ENCODE data around the gene OR1F1. TPM values are rescaled to one million over a fixed set of nuclear protein-coding genes. Genes with fewer than 3 reads are reported as not detected.
"Not testable (repeated sequence)": the region's sequence is repeated elsewhere in the genome, so short reads cannot be mapped to it uniquely, and the experiment has no call there.

OR1F1 gene
- total RNA-seq, 1 donor: 0.43 TPM

DNA sequence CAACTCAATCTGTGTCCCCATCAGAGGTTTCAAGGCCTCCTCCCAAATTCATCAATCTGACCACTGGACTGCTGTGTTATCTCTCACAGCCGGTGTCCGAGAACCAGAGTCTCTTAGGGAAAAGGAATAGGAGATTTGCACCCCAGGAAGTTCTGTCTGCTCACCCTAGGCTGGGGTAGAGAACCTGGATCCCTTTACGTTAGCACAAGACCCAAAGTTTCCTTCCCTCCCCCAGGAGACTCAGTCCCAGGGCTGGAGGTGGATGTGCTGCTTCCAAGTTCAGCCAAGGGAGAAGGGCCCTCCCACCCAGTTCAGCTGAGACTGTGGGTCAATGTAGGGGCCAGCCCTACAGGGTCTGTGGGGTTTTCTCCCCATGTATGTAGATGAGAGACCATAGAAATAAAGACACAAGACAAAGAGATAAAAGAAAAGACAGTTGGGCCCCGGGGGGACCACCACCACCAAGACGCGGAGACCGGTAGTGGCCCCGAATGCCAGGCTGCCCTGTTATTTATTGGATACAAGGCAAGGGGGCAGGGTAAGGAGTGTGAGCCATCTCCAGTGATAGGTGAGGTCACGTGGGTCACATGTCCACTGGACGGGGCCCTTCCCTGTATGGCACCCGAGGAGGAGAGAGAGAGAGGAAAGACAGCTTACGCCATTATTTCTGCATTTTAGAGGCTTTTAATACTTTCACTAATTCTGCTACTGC lies 22.7 kb upstream of the OR1F1 start:
- no peak overlapping the region for H3K4me3 ChIP-seq (ENCODE audit: low read depth, low read length)
- TF ChIP-seq, protein P1, sequence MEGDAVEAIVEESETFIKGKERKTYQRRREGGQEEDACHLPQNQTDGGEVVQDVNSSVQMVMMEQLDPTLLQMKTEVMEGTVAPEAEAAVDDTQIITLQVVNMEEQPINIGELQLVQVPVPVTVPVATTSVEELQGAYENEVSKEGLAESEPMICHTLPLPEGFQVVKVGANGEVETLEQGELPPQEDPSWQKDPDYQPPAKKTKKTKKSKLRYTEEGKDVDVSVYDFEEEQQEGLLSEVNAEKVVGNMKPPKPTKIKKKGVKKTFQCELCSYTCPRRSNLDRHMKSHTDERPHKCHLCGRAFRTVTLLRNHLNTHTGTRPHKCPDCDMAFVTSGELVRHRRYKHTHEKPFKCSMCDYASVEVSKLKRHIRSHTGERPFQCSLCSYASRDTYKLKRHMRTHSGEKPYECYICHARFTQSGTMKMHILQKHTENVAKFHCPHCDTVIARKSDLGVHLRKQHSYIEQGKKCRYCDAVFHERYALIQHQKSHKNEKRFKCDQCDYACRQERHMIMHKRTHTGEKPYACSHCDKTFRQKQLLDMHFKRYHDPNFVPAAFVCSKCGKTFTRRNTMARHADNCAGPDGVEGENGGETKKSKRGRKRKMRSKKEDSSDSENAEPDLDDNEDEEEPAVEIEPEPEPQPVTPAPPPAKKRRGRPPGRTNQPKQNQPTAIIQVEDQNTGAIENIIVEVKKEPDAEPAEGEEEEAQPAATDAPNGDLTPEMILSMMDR (IDR thresholded peaks at IDR 0.05; ENCODE audit: insufficient read depth, low read depth, low read length): no peak
- no peak for DNase-seq (ENCODE audit: low read depth)

DNA sequence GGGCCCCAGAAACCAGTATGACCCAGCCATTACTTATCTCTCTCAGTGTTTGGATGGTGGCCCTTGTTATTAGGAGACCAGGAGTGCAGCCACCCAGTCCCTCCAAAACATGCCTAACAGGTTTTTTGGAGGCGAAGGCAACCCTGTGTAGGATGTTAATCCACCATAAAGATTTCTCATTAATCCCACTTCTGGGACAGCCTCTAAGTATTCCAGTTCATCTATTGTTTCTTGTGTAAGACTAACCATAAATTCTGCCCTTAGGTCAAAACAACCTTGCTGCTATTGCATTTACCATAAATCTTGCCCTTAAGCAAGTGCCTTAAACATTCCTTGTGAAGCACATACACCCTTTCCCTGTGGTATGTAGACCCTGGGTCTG lies 21.5 kb upstream of the OR1F1 start:
- no peak overlapping the region for H3K4me3 ChIP-seq (ENCODE audit: low read depth, low read length)
- TF ChIP-seq, protein P1 (IDR thresholded peaks at IDR 0.05; ENCODE audit: insufficient read depth, low read depth, low read length): no peak
- DNase-seq (ENCODE audit: low read depth): no peak

DNA sequence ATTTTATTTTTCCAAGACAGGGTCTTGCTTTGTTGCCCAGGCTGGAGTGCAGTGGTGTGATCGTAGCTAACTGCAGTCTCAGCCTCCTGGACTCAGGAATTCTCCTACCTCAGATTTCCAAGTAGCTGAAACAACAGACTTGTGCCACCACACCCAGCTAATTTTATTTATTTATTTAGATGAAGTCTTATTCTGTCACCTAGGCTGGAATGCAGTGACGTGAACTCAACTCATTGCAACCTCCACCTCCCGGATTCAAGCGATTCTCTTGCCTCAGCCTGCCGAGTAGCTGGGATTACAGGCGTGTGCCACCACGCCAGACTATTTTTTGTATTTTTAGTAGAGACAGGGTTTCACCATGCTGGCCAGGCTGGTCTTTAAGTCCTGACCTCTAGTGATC lies 19.3 kb upstream of the OR1F1 start:
- DNase-seq (ENCODE audit: low read depth); H3K4me3 ChIP-seq (ENCODE audit: low read depth, low read length): not testable (repeated sequence)

DNA sequence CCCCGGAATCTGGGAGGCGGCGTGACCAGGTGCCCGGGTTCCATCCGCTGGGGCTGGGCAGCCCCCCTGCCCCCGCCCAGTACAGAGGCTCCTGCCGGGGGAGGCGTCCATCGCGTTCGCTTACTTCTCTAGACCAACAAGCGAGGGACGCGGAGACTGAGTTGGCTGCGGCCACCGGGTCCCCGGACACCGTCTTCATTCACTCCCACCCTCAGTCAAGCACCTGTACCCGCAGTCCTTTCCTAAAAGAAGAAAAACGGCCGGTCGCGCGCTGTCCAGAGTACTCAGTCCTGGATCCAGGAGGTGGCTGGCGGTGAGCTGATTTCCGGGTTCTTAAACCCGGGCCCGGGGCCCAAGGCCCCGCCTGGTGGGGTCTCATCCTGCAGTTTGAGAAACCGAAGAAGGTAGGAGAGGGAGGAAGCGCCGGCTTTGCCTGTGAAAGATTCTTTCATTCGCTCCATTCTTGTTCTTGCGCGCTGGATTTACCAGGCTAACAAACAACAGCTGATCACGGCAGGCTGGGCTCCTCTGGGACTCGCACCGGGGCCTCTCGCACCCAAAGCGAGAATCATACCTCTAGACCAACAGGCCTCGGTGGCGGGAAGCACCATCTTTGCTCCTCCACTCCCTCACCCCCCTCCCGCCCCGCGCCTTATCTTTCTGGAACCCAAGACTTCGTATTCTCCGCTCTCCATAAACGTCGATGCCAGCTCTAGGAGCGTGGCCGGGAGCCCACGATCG lies 17.4 kb upstream of the OR1F1 start:
- no peak for DNase-seq (ENCODE audit: low read depth)
- peak overlapping the region; percentile 5 for H3K4me3 ChIP-seq (ENCODE audit: low read depth, low read length)
- TF ChIP-seq, protein P1 (IDR thresholded peaks at IDR 0.05; ENCODE audit: insufficient read depth, low read depth, low read length): no peak

DNA sequence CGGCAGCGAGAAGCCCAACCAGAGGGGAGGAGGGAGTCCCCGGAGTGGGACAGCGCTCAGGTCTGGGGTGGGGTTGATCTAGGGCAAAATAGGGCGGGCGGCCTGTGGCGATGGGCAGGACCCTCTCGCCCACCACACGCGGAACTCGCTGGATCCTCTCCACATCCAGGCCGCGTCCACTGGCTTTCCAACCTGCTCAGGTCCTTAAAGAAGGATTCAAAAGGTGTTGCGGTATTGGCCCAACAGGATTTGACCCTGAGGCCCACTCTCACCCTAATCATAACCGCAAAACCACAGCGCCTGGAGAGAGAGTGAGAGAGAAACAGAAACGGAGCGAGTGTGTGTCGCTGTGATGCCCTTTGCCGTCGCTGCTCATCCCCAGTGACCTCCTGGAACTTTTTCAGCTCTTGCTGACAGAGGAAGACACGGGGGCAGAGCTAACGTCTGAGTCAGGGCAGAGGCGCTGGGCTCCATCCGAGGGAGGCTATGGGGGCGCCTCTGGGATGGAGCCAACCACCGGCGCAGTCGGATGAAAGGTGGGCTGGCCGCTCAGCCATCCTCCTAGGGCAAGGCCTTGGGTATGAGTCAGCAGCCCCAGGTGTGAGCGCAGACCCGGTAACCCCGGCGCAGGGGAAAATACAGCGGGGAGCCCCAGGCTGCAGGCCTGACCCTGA lies 16.7 kb upstream of the OR1F1 start:
- H3K4me3 ChIP-seq (ENCODE audit: low read depth, low read length): no peak overlapping the region
- TF ChIP-seq, protein P1 (IDR thresholded peaks at IDR 0.05; ENCODE audit: insufficient read depth, low read depth, low read length): no peak
- DNase-seq (ENCODE audit: low read depth): no peak

DNA sequence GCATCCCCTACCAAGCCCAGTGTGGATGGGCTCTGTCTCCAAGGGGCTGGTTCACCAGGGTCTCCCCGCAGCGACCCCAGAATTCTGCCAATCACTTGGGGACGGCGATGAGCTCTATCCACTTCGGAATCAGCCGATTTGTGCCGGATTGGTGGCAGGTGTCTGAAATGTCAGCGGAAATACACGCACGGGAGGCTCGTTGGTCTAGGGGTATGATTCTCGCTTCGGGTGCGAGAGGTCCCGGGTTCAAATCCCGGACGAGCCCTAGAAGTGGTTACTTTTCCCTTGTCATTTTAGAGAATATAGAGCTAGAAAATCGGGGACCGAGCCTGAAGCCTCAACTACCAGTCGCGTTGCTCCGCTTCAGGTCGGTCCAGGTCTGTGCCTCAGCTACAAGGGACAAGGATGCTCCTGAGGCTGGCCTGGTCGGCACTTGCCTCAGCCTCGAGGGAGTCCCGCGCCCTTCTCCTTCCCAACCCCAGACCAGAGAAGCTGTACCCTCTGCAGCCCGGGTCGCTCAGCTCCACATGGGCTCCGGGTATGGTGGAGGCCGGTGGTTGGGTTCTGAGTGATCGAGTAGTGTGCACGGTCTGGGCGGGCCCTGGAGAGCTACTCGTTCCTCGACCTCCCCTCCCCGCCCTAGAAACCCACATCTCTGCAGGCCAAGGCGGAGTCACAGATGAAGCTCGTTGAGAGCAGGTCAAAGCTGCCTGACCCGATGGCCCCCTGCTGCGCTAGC lies 16.0 kb upstream of the OR1F1 start:
- DNase-seq (ENCODE audit: low read depth): no peak
- TF ChIP-seq, protein P1 (IDR thresholded peaks at IDR 0.05; ENCODE audit: insufficient read depth, low read depth, low read length): no peak
- H3K4me3 ChIP-seq (ENCODE audit: low read depth, low read length): no peak overlapping the region
